ENCODE measurements around the gene CYRIA.

GRCh38 chr2:16642088-16642487 lies 23.5 kb downstream of the CYRIA start:
- no peak for TF ChIP-seq POLR2A (IDR thresholded peaks at IDR 0.05)
- no peak for TF ChIP-seq CTCF (IDR thresholded peaks at IDR 0.05)
